ENCODE measurements around the gene FGD4.
"Not testable (repeated sequence)": the region's sequence is repeated elsewhere in the genome, so short reads cannot be mapped to it uniquely, and the experiment has no call there.

The FGD4 gene

GRCh38 chr12:32559434-32559833 lies 160.1 kb downstream of the FGD4 start:
- no peak for DNase-seq (ENCODE audit: low read depth, low spot score)

GRCh38 chr12:32560520-32560919 lies 161.2 kb downstream of the FGD4 start:
- DNase-seq (ENCODE audit: low read depth, low spot score): no peak

GRCh38 chr12:32561931-32562341 lies 162.6 kb downstream of the FGD4 start:
- DNase-seq (ENCODE audit: low read depth, low spot score): no peak

GRCh38 chr12:32562413-32562812 lies 163.1 kb downstream of the FGD4 start:
- DNase-seq (ENCODE audit: low read depth, low spot score): not testable (repeated sequence)

GRCh38 chr12:32566663-32567295 lies 167.4 kb downstream of the FGD4 start:
- no peak for DNase-seq (ENCODE audit: low read depth, low spot score)

GRCh38 chr12:32567296-32567674 lies 167.9 kb downstream of the FGD4 start:
- DNase-seq (ENCODE audit: low read depth, low spot score): no peak

- DNase-seq (ENCODE audit: low read depth, low spot score): no peak
These were observed 168.9 kb downstream of the FGD4 start for GRCh38 chr12:32568228-32568627.

GRCh38 chr12:32569259-32569658 lies 169.9 kb downstream of the FGD4 start:
- no peak for DNase-seq (ENCODE audit: low read depth, low spot score)

- no peak for DNase-seq (ENCODE audit: low read depth, low spot score)
These were observed 175.2 kb downstream of the FGD4 start for GRCh38 chr12:32574585-32574984.

GRCh38 chr12:32577328-32577727 lies 178.0 kb downstream of the FGD4 start:
- DNase-seq (ENCODE audit: low read depth, low spot score): no peak

- DNase-seq (ENCODE audit: low read depth, low spot score): no peak
These were observed 184.2 kb downstream of the FGD4 start for GRCh38 chr12:32583534-32583933.

- no peak for DNase-seq (ENCODE audit: low read depth, low spot score)
These were observed 186.3 kb downstream of the FGD4 start for GRCh38 chr12:32585680-32586079.

GRCh38 chr12:32586390-32586789 lies 187.0 kb downstream of the FGD4 start:
- DNase-seq (ENCODE audit: low read depth, low spot score): no peak

GRCh38 chr12:32587581-32588495 lies 188.5 kb downstream of the FGD4 start:
- no peak for DNase-seq (ENCODE audit: low read depth, low spot score)

- no peak for DNase-seq (ENCODE audit: low read depth, low spot score)
These were observed 189.2 kb downstream of the FGD4 start for GRCh38 chr12:32588604-32589003.

GRCh38 chr12:32589165-32589865 lies 190.0 kb downstream of the FGD4 start:
- DNase-seq (ENCODE audit: low read depth, low spot score): no peak

GRCh38 chr12:32595251-32595650 lies 195.9 kb downstream of the FGD4 start:
- DNase-seq (ENCODE audit: low read depth, low spot score): no peak

GRCh38 chr12:32596030-32596429 lies 196.7 kb downstream of the FGD4 start:
- DNase-seq (ENCODE audit: low read depth, low spot score): no peak

GRCh38 chr12:32598688-32599087 lies 199.3 kb downstream of the FGD4 start:
- DNase-seq (ENCODE audit: low read depth, low spot score): no peak

- DNase-seq (ENCODE audit: low read depth, low spot score): no peak
These were observed 201.3 kb downstream of the FGD4 start for GRCh38 chr12:32600681-32601080.

GRCh38 chr12:32603071-32603470 lies 203.7 kb downstream of the FGD4 start:
- no peak for DNase-seq (ENCODE audit: low read depth, low spot score)

- DNase-seq (ENCODE audit: low read depth, low spot score): no peak
These were observed 204.5 kb downstream of the FGD4 start for GRCh38 chr12:32603858-32604257.
